HG03060 (cell line): Measurements from ENCODE around the gene PMEPA1.

ENCODE experiments used
- ATAC-seq: cut with Tn5 transposase; IDR thresholded peaks from one replicate; pipeline ENCODE4 v1.9.1; 2021; ENCODE audit warnings: low read depth, moderate number of reproducible peaks; ENCODE audit not compliant: unreplicated experiment

The PMEPA1 gene

GRCh38 chr20:57712851-57713504, 3.2 kb upstream of the PMEPA1 start:
- ATAC-seq, result no peak

GRCh38 chr20:57712341-57712740, 2.5 kb upstream of the PMEPA1 start:
- no peak for ATAC-seq

GRCh38 chr20:57711826-57712225, 2.0 kb upstream of the PMEPA1 start:
- ATAC-seq, result no peak

- ATAC-seq, result no peak
Measured at GRCh38 chr20:57711311-57711712, 1.5 kb upstream of the PMEPA1 start.

- no peak for ATAC-seq
Measured at GRCh38 chr20:57710841-57711240, 1.0 kb upstream of the PMEPA1 start.

DNA sequence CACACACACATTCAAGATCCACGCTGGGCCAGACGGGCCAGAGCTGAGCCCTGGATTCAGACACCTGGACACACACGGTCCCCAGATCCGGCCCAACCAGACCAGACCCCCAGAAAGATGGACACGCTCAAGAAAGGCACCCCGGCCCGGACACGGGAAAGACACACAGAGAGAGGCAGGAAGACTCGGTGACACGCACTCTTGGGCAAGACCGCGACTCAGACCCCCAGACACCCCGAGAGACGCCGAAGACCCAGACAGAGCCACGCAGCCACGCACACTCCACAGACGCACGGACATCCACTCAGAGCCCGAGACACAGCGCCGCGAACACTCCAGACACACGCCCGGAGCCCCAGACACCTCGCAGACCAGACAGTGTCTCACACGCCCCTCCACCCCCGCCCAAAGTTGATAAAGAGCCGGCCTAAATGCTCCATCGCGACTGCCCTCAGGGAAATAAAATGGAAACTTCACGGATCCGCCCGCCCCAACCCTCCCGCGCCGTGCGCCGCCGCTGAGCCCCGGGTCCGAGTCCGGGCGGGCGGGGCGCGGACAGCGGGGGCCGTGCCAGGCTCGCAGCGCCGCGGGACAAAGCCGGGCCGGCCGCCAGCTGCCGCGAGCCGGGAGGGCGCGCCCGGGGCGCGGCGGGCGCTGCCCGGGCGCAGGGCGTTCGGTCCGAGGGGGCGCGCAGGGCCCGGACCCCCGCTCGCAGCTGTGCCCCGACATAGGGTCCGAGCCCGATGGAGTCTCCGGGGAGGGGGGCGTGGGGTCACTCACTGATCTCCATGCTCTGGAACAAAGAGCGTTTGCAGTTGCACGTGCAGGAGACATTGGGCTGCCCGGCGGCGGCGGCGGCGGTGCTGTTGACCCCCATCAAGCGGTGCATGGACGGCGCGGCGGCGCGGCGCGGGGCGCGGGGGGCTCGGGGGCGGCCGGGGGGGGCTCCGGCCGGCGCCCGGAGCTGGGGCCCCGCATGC, 831 bp downstream of the PMEPA1 start:
- no peak for ATAC-seq

- no peak for ATAC-seq
Measured at GRCh38 chr20:57707849-57708693, 1.7 kb downstream of the PMEPA1 start.

GRCh38 chr20:57707320-57707719, 2.5 kb downstream of the PMEPA1 start:
- ATAC-seq, result no peak

DNA sequence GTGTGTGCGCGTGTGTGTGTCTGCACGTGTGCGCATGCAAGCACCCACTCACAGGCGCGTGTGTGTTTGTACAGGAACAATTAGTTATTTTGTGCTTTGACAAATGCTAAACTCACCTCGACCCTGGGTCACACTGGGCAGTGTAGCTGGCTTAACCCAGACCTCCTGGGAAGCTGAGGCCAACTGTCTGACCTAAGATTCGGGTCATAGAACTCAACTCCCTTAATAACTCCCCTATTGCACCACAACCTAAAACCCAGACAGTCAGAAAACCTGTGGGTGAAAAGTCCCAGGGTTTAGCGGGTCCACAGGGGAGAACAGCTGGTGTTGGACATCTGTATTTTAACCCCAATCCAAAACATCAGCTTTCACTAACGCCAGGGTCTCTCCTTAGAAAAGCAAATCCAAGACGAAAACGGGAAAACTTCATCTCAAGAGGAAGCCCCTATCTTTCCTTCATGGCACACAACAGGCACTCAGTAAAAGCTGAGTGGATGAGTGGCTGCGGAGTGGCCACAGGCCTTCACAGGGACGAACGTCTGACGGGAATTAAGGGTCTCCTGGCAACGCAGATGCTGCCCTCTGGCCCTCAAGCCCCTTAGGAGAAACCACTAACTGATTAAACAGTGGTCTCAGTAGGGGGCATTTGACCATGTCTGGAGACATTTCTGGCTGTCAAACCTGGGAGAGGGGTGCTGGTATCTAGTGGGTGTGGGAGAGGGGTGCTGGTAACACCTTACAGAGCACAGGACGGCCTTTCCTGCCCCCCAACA, 4.5 kb downstream of the PMEPA1 start:
- ATAC-seq, result no peak

- no peak for ATAC-seq
Measured at GRCh38 chr20:57704245-57704644, 5.6 kb downstream of the PMEPA1 start.

- ATAC-seq, result no peak
Measured at GRCh38 chr20:57703013-57703412, 6.8 kb downstream of the PMEPA1 start.

GRCh38 chr20:57702521-57702920, 7.3 kb downstream of the PMEPA1 start:
- ATAC-seq, result no peak

GRCh38 chr20:57702091-57702490, 7.7 kb downstream of the PMEPA1 start:
- ATAC-seq, result no peak

DNA sequence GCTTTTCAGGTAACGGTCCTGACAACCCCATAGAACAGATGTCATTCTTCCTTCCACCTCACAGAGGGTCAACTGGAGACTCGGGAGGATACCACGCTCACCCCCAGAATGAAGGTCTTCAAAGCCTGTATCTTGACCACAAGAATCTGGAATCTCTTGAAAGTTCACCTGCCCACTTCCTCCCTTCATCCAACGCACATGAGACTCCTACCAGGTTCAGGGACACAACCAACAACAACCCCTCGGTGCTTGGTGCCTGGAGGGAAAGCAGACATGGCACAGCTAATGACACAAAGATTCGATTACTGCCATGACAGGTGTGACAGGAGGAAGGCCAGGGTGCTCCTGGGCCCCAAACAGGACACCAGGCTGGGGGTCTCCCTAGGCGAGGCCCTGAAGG, 8.2 kb downstream of the PMEPA1 start:
- ATAC-seq, result no peak

DNA sequence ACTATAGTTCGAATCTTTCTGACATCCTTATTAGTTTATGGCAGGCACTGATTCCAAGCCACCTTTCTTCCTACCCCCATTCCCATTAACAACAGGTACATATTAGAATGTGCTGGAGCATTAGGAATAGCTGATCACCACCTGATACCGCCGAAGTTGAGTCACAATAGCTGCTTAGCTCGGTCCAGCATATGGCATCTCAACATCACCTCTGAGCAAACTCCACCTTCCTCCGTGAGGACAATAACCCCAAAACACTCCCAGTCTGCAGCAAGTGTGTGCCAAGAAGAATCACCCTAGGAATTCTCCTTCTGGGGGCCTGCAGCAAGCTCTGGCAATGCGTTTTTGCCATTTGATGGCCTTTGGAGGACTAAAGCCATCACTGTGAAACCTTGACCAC, 8.7 kb downstream of the PMEPA1 start:
- no peak for ATAC-seq

DNA sequence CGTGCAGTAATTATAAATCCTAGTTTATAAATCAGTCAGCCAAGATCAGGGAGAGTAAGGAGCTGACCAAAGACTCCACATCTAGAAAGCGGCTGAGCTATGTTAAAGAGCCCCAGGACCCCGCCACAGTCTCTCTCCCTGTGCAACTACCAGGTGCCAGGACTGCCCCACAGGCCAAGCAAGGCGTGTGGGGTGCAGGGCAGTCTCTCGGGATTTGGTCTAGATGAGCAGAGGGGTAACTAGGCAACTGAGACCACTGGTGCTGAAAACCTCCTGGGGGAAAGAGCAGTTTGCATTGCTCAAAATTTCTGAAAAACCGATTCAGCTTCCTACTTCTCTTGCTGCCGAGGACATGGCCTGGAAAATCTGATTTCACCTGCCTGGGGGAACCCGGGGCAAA, 10.4 kb downstream of the PMEPA1 start:
- no peak for ATAC-seq

- ATAC-seq, result no peak
Measured at GRCh38 chr20:57698867-57699275, 10.9 kb downstream of the PMEPA1 start.

GRCh38 chr20:57698116-57698866, 11.5 kb downstream of the PMEPA1 start:
- ATAC-seq, result no peak

GRCh38 chr20:57697543-57697942, 12.3 kb downstream of the PMEPA1 start:
- ATAC-seq, result no peak
